H9 (cell line): ENCODE data around the gene HNF1B. TPM values are rescaled to one million over a fixed set of nuclear protein-coding genes. Genes with fewer than 3 reads are reported as not detected.

Experiments
- DNase-seq: peaks from one replicate; pipeline ENCODE4 v3.0.0-alpha.2; 2017
- H2AFZ ChIP-seq: one replicate; pipeline ENCODE4 v1.6.1; 2013; ENCODE audit warnings: mild to moderate bottlenecking, low read length, control low read depth, moderate library complexity
- H2AK5ac ChIP-seq: 2 replicates; pipeline ENCODE4 v1.6.1; 2013; ENCODE audit warnings: low read length, control low read depth, mixed read lengths; ENCODE audit not compliant: insufficient read length
- H2BK120ac ChIP-seq: one replicate; pipeline ENCODE4 v1.6.1; 2013; ENCODE audit warnings: low read depth, mild to moderate bottlenecking, low read length, control low read depth, inconsistent platforms; ENCODE audit not compliant: poor library complexity, severe bottlenecking
- H2BK12ac ChIP-seq: 2 replicates; pipeline ENCODE4 v1.6.1; 2013; ENCODE audit warnings: low read length, control low read depth, mixed read lengths, low read depth; ENCODE audit not compliant: insufficient read length
- H2BK15ac ChIP-seq: 2 replicates; pipeline ENCODE4 v1.6.1; 2013; ENCODE audit warnings: low read depth, low read length, control low read depth
- H2BK20ac ChIP-seq: one replicate; pipeline ENCODE4 v1.6.1; 2013; ENCODE audit warnings: low read depth, mild to moderate bottlenecking, low read length, control low read depth, inconsistent platforms; ENCODE audit not compliant: poor library complexity, severe bottlenecking
- H2BK5ac ChIP-seq: 2 replicates; pipeline ENCODE4 v1.6.1; 2013; ENCODE audit warnings: low read length, control low read depth, mixed read lengths; ENCODE audit not compliant: insufficient read length
- H3K14ac ChIP-seq: 2 replicates; pipeline ENCODE4 v1.6.1; 2013; ENCODE audit warnings: low read length, control low read depth; ENCODE audit not compliant: insufficient read depth
- H3K18ac ChIP-seq: 2 replicates; pipeline ENCODE4 v1.6.1; 2013; ENCODE audit warnings: low read depth, mild to moderate bottlenecking, mixed read lengths, low read length, control low read depth; ENCODE audit not compliant: insufficient read length
- H3K23ac ChIP-seq: 2 replicates; pipeline ENCODE4 v1.6.1; 2013; ENCODE audit warnings: low read length, control low read depth, mixed read lengths, low read depth; ENCODE audit not compliant: insufficient read length
- H3K23me2 ChIP-seq: 2 replicates; pipeline ENCODE4 v1.6.1; 2013; ENCODE audit warnings: low read depth, mild to moderate bottlenecking, mixed read lengths, low read length, control low read depth; ENCODE audit not compliant: insufficient read length, poor library complexity, severe bottlenecking
- H3K27ac ChIP-seq: 2 replicates; pipeline ENCODE4 v1.5.1; 2013; ENCODE audit warnings: low read length, control low read depth, mixed read lengths, low read depth; ENCODE audit not compliant: insufficient read length
- H3K27me3 ChIP-seq: 2 replicates; pipeline ENCODE4 v1.6.1; 2013; ENCODE audit warnings: low read length, control low read depth, inconsistent platforms; ENCODE audit not compliant: insufficient read depth
- H3K4ac ChIP-seq: 2 replicates; pipeline ENCODE4 v1.6.1; 2013; ENCODE audit warnings: low read depth, mild to moderate bottlenecking, control low read depth, inconsistent platforms, low read length, moderate library complexity
- H3K4me1 ChIP-seq: 2 replicates; pipeline ENCODE4 v1.6.1; 2013; ENCODE audit warnings: low read length, control low read depth, inconsistent platforms; ENCODE audit not compliant: insufficient read depth
- H3K4me2 ChIP-seq: 2 replicates; pipeline ENCODE4 v1.6.1; 2013; ENCODE audit warnings: low read length, control low read depth, mixed read lengths; ENCODE audit not compliant: insufficient read length, insufficient read depth
- H3K56ac ChIP-seq: 2 replicates; pipeline ENCODE4 v1.6.1; 2013; ENCODE audit warnings: low read depth, mild to moderate bottlenecking, mixed read lengths, low read length, control low read depth; ENCODE audit not compliant: insufficient read length
- H3K79me1 ChIP-seq: 2 replicates; pipeline ENCODE4 v1.6.1; 2013; ENCODE audit warnings: low read depth, mild to moderate bottlenecking, moderate library complexity, low read length, control low read depth, inconsistent platforms; ENCODE audit not compliant: insufficient read depth, poor library complexity, severe bottlenecking
- H3K79me2 ChIP-seq: 2 replicates; pipeline ENCODE4 v1.6.1; 2013; ENCODE audit warnings: low read length, control low read depth, inconsistent platforms; ENCODE audit not compliant: insufficient read depth
- H3K9ac ChIP-seq: 2 replicates; pipeline ENCODE4 v1.6.1; 2013; ENCODE audit warnings: low read length, control low read depth, mixed read lengths; ENCODE audit not compliant: insufficient read length; ENCODE audit errors: extremely low read depth
- H3K9me3 ChIP-seq: one replicate; pipeline ENCODE4 v1.6.1; 2013; ENCODE audit warnings: low read depth, low read length, inconsistent platforms; ENCODE audit not compliant: control insufficient read depth
- H3T11ph ChIP-seq: one replicate; pipeline ENCODE4 v1.6.1; 2013; ENCODE audit warnings: mild to moderate bottlenecking, low read length, control low read depth, inconsistent platforms
- H4K20me1 ChIP-seq: one replicate; pipeline ENCODE4 v1.6.1; 2013; ENCODE audit not compliant: control insufficient read depth, insufficient read length, insufficient read depth
- H4K5ac ChIP-seq: 2 replicates; pipeline ENCODE4 v1.6.1; 2013; ENCODE audit warnings: low read depth, mild to moderate bottlenecking, mixed read lengths, low read length, control low read depth; ENCODE audit not compliant: insufficient read length
- H4K8ac ChIP-seq: replicated peaks from 2 replicates; pipeline ENCODE4 v1.6.1; 2013; ENCODE audit warnings: low read length, control low read depth, mixed read lengths, low read depth; ENCODE audit not compliant: insufficient read length
- H4K91ac ChIP-seq: 2 replicates; pipeline ENCODE4 v1.6.1; 2013; ENCODE audit warnings: low read depth, mild to moderate bottlenecking, moderate library complexity, mixed read lengths, low read length, control low read depth; ENCODE audit not compliant: insufficient read length
- H3K27ac Mint-ChIP-seq, 3 experiments: 2 replicates in 2 of 3; 3 replicates in 1 of 3; pipeline ENCODE4 v1.8.0; 2020 to 2021; ENCODE audit warnings: mixed read lengths in 3 of 3, mild to moderate bottlenecking in 1 of 3, moderate library complexity in 1 of 3
- H3K27me3 Mint-ChIP-seq: 2 replicates; pipeline ENCODE4 v1.8.0; 2021; ENCODE audit warnings: low read depth, mild to moderate bottlenecking, moderate library complexity, mixed read lengths
- H3K36me3 Mint-ChIP-seq, 3 experiments: 2 replicates in 2 of 3; 3 replicates in 1 of 3; pipeline ENCODE4 v1.8.0; 2020 to 2021; ENCODE audit warnings: low read depth in 3 of 3, mixed read lengths in 3 of 3; ENCODE audit not compliant: insufficient read depth in 1 of 3
- H3K4me1 Mint-ChIP-seq, 2 experiments: 2 replicates each; pipeline ENCODE4 v1.8.0; 2020; ENCODE audit warnings: mixed read lengths in 2 of 2
- H3K4me3 Mint-ChIP-seq, 2 experiments: 2 replicates in 1 of 2; 3 replicates in 1 of 2; pipeline ENCODE4 v1.8.0; 2020 to 2021; ENCODE audit warnings: mild to moderate bottlenecking in 2 of 2, mixed read lengths in 2 of 2, moderate library complexity in 1 of 2
- H3K9me3 Mint-ChIP-seq, 2 experiments: 2 replicates in 1 of 2; 3 replicates in 1 of 2; pipeline ENCODE4 v1.8.0; 2020; ENCODE audit warnings: mild to moderate bottlenecking in 2 of 2, mixed read lengths in 2 of 2, moderate library complexity in 1 of 2
- WGBS: extraction: QIAGEN DNeasy Blood & Tissue Kit; methylation state at CpG from one replicate; pipeline ENCODE4 v1.1.7; 2013; ENCODE audit warnings: missing lambda C conversion rate, low lambda C conversion rate, mixed read lengths; ENCODE audit not compliant: insufficient read length; ENCODE audit errors: extremely low coverage; 5-methylcytosine and 5-hydroxymethylcytosine counted together
- total RNA-seq: library from RNA; stranded (reverse); gene quantifications from 2 replicates; pipeline ENCODE4 v1.2.1, GENCODE V29; 2021
- TF ChIP-seq, protein P1 (sequence below): fragments of 200-600 bp; sonication (generic); conservative IDR thresholded peaks from 3 replicates; pipeline ENCODE4 v1.8.0; 2021; ENCODE audit warnings: antibody characterized with exemption, mild to moderate bottlenecking

Gene HNF1B
- total RNA-seq, 1 experiment from 2014 or later = not detected

DNA sequence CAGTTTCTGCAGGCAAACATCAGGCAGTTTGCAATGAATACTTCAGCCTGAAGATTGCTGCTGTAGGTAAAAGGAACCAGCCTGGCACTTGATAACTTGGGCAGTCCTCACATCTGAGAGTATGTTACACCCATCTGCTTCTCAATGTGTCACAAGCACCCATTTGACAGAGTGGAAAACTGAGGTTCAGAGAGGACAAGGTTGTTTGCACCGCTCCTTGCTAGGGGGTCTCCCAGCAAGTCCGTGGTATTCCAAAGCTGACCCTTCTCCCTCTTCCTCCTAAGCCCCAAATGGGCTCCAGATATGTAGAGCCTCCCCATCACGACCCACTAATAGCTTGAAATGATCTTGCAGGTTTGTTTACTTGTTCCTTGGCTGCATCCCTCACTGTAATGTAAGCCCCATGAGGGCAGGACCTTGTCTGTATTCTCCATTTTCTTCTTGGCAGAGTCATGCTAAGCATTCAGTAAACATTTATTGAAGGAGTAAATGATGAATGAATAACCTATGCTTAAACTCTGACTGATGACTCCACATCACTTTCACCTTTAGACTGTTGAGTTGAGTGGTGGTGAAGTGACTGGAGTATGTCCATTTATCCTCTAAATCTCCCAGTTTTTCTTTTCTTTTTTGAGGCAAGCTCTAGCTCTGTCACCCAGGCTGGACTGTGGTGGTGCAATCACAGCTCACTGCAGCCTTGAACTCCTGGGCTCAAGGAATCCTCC lies 26.4 kb downstream of the HNF1B start:
- Histone ChIP-seq H4K20me1 (no peaks in the 10 kb centered on the region), H3K27me3 (no peaks in the 10 kb centered on the region; the same call in 1 of the 2 replicates), H3K27ac (no peak overlapping the region), H2AK5ac (no peak overlapping the region), H3K18ac (no peak overlapping the region), H2BK15ac (no peak overlapping the region), H3K23me2 (no peaks in the 10 kb centered on the region), H2BK120ac (no peak overlapping the region), H4K91ac (no peak overlapping the region), H4K8ac (no peak overlapping the region), H3K79me1 (no peaks in the 10 kb centered on the region), H2BK5ac (no peak overlapping the region), H3K9ac (no peak overlapping the region), H3K9me3 (no peaks in the 10 kb centered on the region), H3T11ph (no peak overlapping the region), H3K4me2 (no peak overlapping the region), H3K23ac (no peak overlapping the region), H3K79me2 (no peaks in the 10 kb centered on the region), H2BK12ac (no peak overlapping the region), H2AFZ (no peak overlapping the region), H3K4ac (no peak overlapping the region), H4K5ac (no peak overlapping the region), H2BK20ac (no peak overlapping the region), H3K14ac (no peak overlapping the region), H3K56ac (no peak overlapping the region), H3K4me1 (no peaks in the 10 kb centered on the region)
- TF ChIP-seq, protein P1, sequence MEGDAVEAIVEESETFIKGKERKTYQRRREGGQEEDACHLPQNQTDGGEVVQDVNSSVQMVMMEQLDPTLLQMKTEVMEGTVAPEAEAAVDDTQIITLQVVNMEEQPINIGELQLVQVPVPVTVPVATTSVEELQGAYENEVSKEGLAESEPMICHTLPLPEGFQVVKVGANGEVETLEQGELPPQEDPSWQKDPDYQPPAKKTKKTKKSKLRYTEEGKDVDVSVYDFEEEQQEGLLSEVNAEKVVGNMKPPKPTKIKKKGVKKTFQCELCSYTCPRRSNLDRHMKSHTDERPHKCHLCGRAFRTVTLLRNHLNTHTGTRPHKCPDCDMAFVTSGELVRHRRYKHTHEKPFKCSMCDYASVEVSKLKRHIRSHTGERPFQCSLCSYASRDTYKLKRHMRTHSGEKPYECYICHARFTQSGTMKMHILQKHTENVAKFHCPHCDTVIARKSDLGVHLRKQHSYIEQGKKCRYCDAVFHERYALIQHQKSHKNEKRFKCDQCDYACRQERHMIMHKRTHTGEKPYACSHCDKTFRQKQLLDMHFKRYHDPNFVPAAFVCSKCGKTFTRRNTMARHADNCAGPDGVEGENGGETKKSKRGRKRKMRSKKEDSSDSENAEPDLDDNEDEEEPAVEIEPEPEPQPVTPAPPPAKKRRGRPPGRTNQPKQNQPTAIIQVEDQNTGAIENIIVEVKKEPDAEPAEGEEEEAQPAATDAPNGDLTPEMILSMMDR = no peak
- Mint-ChIP-seq H3K9me3 (no peaks in the 10 kb centered on the region), H3K27me3 (peaks cover 10% of the 10 kb centered on the region), H3K36me3 (no peaks in the 10 kb centered on the region), H3K4me3 (no peak overlapping the region), H3K4me1 (peaks cover 7 to 11% of the 10 kb centered on the region in 2 experiments), H3K27ac (no peak overlapping the region)
- DNase-seq = no peak
- no CpG with 5 or more reads among the region's 3 CpGs for WGBS
